IMR-90 (cell line): ENCODE data around the gene GMPPB. TPM values are rescaled to one million over a fixed set of nuclear protein-coding genes. Genes with fewer than 3 reads are reported as not detected.

Source experiments
- ATAC-seq: fragments of 200-7000 bp; cut with Tn5 transposase; 2 replicates; pipeline ENCODE4 v1.9.1; 2020; ENCODE audit warnings: low read depth, mild to moderate bottlenecking, moderate library complexity
- BruUV-seq: library from RNA; stranded (reverse); fragments of 400-500 nt; replicated peaks from 2 replicates; lab custom pipeline; 2021; lab: Mats Ljungman, UMichigan
- CTCF ChIA-PET: fragments of 300-600 bp; formaldehyde crosslinking; extraction: SDS; loops from one replicate; lab custom pipeline; 2021; ENCODE audit warnings: antibody characterized with exemption; lab: Yijun Ruan, JAX
- POLR2A ChIA-PET: fragments of 300-600 bp; sonication (Branson Sonifier 250); formaldehyde crosslinking; loops from one replicate; lab custom pipeline; 2022; ENCODE audit warnings: antibody characterized with exemption; ENCODE audit not compliant: unreplicated experiment; lab: Charles Lee
- DNase-seq: peaks from one replicate; pipeline ENCODE4 v3.0.0; 2013
- H2AFZ ChIP-seq: replicated peaks from 2 replicates; pipeline ENCODE3; 2013; ENCODE audit warnings: low read length, mild to moderate bottlenecking; ENCODE audit not compliant: poor library complexity
- H2AK5ac ChIP-seq: 2 replicates; pipeline ENCODE4 v1.6.1; 2013; ENCODE audit warnings: low read depth, low read length, inconsistent platforms
- H2AK9ac ChIP-seq: replicated peaks from 2 replicates; pipeline ENCODE3; 2013; ENCODE audit warnings: mild to moderate bottlenecking, low read depth, low read length, moderate library complexity; ENCODE audit not compliant: poor library complexity
- H2BK120ac ChIP-seq: 2 replicates; pipeline ENCODE4 v1.6.1; 2013; ENCODE audit warnings: low read depth, low read length, inconsistent platforms
- H2BK15ac ChIP-seq: 3 replicates; pipeline ENCODE4 v1.6.1; 2013; ENCODE audit warnings: low read depth, low read length, inconsistent platforms
- H2BK20ac ChIP-seq: 2 replicates; pipeline ENCODE4 v1.6.1; 2013; ENCODE audit warnings: low read depth, mild to moderate bottlenecking, inconsistent platforms, low read length, moderate library complexity
- H2BK5ac ChIP-seq: 2 replicates; pipeline ENCODE4 v1.6.1; 2013; ENCODE audit warnings: mild to moderate bottlenecking, low read depth, low read length, inconsistent platforms; ENCODE audit not compliant: poor library complexity, severe bottlenecking
- H3K14ac ChIP-seq: replicated peaks from 2 replicates; pipeline ENCODE4 v1.6.1; 2013; ENCODE audit warnings: low read depth, low read length, inconsistent platforms
- H3K18ac ChIP-seq: 2 replicates; pipeline ENCODE4 v1.6.1; 2013; ENCODE audit warnings: low read depth, low read length, control low read depth
- H3K23ac ChIP-seq: 2 replicates; pipeline ENCODE4 v1.6.1; 2013; ENCODE audit warnings: low read depth, low read length, inconsistent platforms
- H3K27ac ChIP-seq: 2 replicates; pipeline ENCODE4 v1.5.1; 2013; ENCODE audit warnings: mild to moderate bottlenecking, control low read depth, low read length; ENCODE audit not compliant: insufficient read depth
- H3K27me3 ChIP-seq: 2 replicates; pipeline ENCODE4 v1.6.1; 2013; ENCODE audit warnings: low read length; ENCODE audit not compliant: control insufficient read depth, insufficient read depth
- H3K36me3 ChIP-seq: 2 replicates; pipeline ENCODE4 v1.6.1; 2013; ENCODE audit warnings: low read length, mixed read lengths; ENCODE audit not compliant: control insufficient read depth, insufficient read depth
- H3K4ac ChIP-seq: 2 replicates; pipeline ENCODE4 v1.6.1; 2013; ENCODE audit warnings: low read depth, low read length, inconsistent platforms
- H3K4me1 ChIP-seq: 2 replicates; pipeline ENCODE4 v1.6.1; 2013; ENCODE audit warnings: low read length, mixed read lengths; ENCODE audit not compliant: control insufficient read depth, insufficient read depth
- H3K4me2 ChIP-seq: 2 replicates; pipeline ENCODE4 v1.6.1; 2013; ENCODE audit warnings: low read depth, mild to moderate bottlenecking, control low read depth, low read length, moderate library complexity
- H3K4me3 ChIP-seq: 2 replicates; pipeline ENCODE4 v1.5.1; 2013; ENCODE audit warnings: low read depth, mild to moderate bottlenecking, control low read depth, low read length, moderate library complexity; ENCODE audit not compliant: insufficient read depth
- H3K56ac ChIP-seq: 2 replicates; pipeline ENCODE4 v1.6.1; 2013; ENCODE audit warnings: low read length, inconsistent platforms; ENCODE audit not compliant: insufficient read depth; ENCODE audit errors: extremely low read depth
- H3K79me1 ChIP-seq, 2 experiments: 2 replicates each; pipeline ENCODE4 v1.6.1; 2013; ENCODE audit warnings: low read length in 2 of 2, inconsistent platforms in 1 of 2, low read depth in 1 of 2
- H3K9ac ChIP-seq: 2 replicates; pipeline ENCODE4 v1.6.1; 2013; ENCODE audit warnings: low read depth, low read length, control low read depth
- H3K9me1 ChIP-seq: 2 replicates; pipeline ENCODE4 v1.6.1; 2013; ENCODE audit warnings: low read length, inconsistent platforms; ENCODE audit not compliant: insufficient read depth
- H3K9me3 ChIP-seq: 2 replicates; pipeline ENCODE4 v1.6.1; 2013; ENCODE audit warnings: low read length; ENCODE audit not compliant: control insufficient read depth, insufficient read depth
- H4K20me1 ChIP-seq: 2 replicates; pipeline ENCODE4 v1.6.1; 2013; ENCODE audit warnings: low read length, inconsistent platforms; ENCODE audit not compliant: insufficient read depth
- H4K5ac ChIP-seq: 2 replicates; pipeline ENCODE4 v1.6.1; 2013; ENCODE audit warnings: mild to moderate bottlenecking, low read depth, low read length, control low read depth
- H4K8ac ChIP-seq, 2 experiments: 2 replicates each; pipeline ENCODE4 v1.6.1; 2013; ENCODE audit warnings: low read depth in 2 of 2, low read length in 2 of 2, control low read depth in 1 of 2, inconsistent platforms in 1 of 2
- H4K91ac ChIP-seq: 2 replicates; pipeline ENCODE4 v1.6.1; 2013; ENCODE audit warnings: low read depth, low read length, inconsistent platforms; ENCODE audit not compliant: insufficient read depth
- MXI1 ChIP-seq: IDR thresholded peaks from 2 replicates; pipeline ENCODE4 v1.6.1; 2012; ENCODE audit warnings: low read depth, mild to moderate bottlenecking, low read length, moderate library complexity, borderline replicate concordance
- POLR2A ChIP-seq: IDR thresholded peaks from 2 replicates; pipeline ENCODE4 v1.6.1; 2012; ENCODE audit warnings: mild to moderate bottlenecking, low read depth, low read length
- WGBS, 2 experiments: methylation state at CpG; one replicate each; pipeline versions ENCODE4 v1.1.5 to v1.1.7; 2013; ENCODE audit warnings: missing lambda C conversion rate in 2 of 2; ENCODE audit not compliant: insufficient read length in 1 of 2; ENCODE audit errors: extremely low coverage in 2 of 2; 5-methylcytosine and 5-hydroxymethylcytosine counted together
- dilution Hi-C: fragments of 300-500 bp; cut with HindIII; formaldehyde crosslinking; loops from one replicate; pipeline ENCODE4 v1.14.3; 2018; ENCODE audit warnings: low sequenced_read_pairs; ENCODE audit not compliant: unreplicated experiment
- in situ Hi-C: fragments of 300-500 bp; cut with MboI; formaldehyde crosslinking; loops from 3 replicates; pipeline ENCODE4 v1.14.3; 2019; ENCODE audit warnings: low sequenced_read_pairs, inconsistent platforms, mixed read lengths
- intact Hi-C: fragments of 100-400 bp; cut with micrococcal nuclease; formaldehyde crosslinking; loops from 2 replicates; pipeline ENCODE4 v1.10.0; 2022
- polyA plus RNA-seq, 3 experiments: library from polyadenylated mRNA; depleted of rRNA; stranded (reverse); fragments of >200 nt; gene quantifications; 2 replicates each; pipeline ENCODE4 v1.2.3, GENCODE V29; 2012; ENCODE audit warnings: low replicate concordance in 1 of 3
- total RNA-seq: library from RNA; depleted of rRNA; stranded (reverse); fragments of >200 nt; gene quantifications from 2 replicates; pipeline ENCODE4 v1.2.3, GENCODE V29; 2012

GMPPB gene
- total and polyA plus RNA-seq, 2 of the 4 experiments (the other 2 are of a cell fraction) = 27.9 to 37.3 TPM

DNA sequence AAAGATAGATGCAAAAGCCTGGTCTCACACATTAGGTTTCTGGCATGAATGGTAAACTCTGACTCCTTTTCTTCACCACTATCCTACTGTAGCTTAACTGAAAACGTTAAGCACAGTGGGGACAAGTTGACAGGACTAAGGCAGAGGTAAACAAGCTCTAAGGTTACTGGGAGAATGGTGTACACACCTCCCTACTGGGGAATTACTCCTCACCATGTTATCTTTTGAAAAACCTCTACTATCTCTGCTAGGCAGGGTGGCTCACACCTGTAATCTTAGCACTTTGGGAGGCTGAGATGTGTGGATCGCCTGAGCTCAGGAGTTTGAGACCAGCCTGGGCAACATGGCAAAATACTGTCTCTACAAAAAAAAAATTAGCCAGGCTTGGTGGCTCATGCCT lies 33.4 kb upstream of the GMPPB start:
- no peak overlapping the region for H3K4ac ChIP-seq
- no TSS peak for BruUV-seq
- no peak overlapping the region for H3K4me2 ChIP-seq
- no peak overlapping the region for H3K4me3 ChIP-seq
- ChIA-PET CTCF (interaction anchor here (1.2 kb wide), 1 partner anchor 9 kb away, joined by 4 read pairs; no protein-coding TSS in a partner anchor), POLR2A (no interaction called here)
- no peaks in the 10 kb centered on the region for H3K9me3 ChIP-seq
- dilution Hi-C loops = no loop called here
- no peaks in the 10 kb centered on the region; the same call in 1 of the 2 replicates for H3K4me1 ChIP-seq
- H3K36me3 ChIP-seq = peaks cover 4% of the 10 kb centered on the region
- no peak for ATAC-seq
- H2BK15ac ChIP-seq = no peak overlapping the region
- no peak overlapping the region for H4K91ac ChIP-seq
- intact Hi-C loops = no loop called here
- no peak overlapping the region for H2AK5ac ChIP-seq
- no CpG with 5 or more reads among the region's 2 CpGs for WGBS, 2 experiments
- H3K27ac ChIP-seq = no peak overlapping the region
- H2BK120ac ChIP-seq = no peak overlapping the region
- H4K20me1 ChIP-seq = peaks cover 57% of the 10 kb centered on the region
- H3K56ac ChIP-seq = no peak overlapping the region
- no peak overlapping the region for H2BK5ac ChIP-seq
- in situ Hi-C loops = no loop called here
- H4K8ac ChIP-seq = no peak overlapping the region
- no peak overlapping the region for H2AK9ac ChIP-seq
- H3K9ac ChIP-seq = no peak overlapping the region
- H3K18ac ChIP-seq = no peak overlapping the region
- H3K14ac ChIP-seq = no peak overlapping the region
- H3K23ac ChIP-seq = no peak overlapping the region
- no peak overlapping the region for H2AFZ ChIP-seq
- no peaks in the 10 kb centered on the region for H3K27me3 ChIP-seq
- peaks cover 12% of the 10 kb centered on the region; the same call in 1 of the 2 replicates for H3K9me1 ChIP-seq
- H4K5ac ChIP-seq = no peak overlapping the region
- no peak overlapping the region for H2BK20ac ChIP-seq
- H3K79me1 ChIP-seq = peaks cover 40 to 68% of the 10 kb centered on the region in 2 experiments
- no peak for TF ChIP-seq POLR2A
- TF ChIP-seq MXI1 = no peak
- DNase-seq = no peak
